IPS DF 6.9 (cell line): Measurements from ENCODE around the gene CWC22.
"Not testable (repeated sequence)": the region's sequence is repeated elsewhere in the genome, so short reads cannot be mapped to it uniquely, and the experiment has no call there.

Experiments used
- DNase-seq: peaks from one replicate; pipeline ENCODE4 v3.0.0-alpha.2; 2013; ENCODE audit warnings: low read depth, low spot score
- H3K27ac ChIP-seq: one replicate; pipeline ENCODE4 v1.5.1; 2013; ENCODE audit warnings: low read length, control low read depth
- H3K27me3 ChIP-seq: 2 replicates; pipeline ENCODE4 v1.6.1; 2013; ENCODE audit warnings: mild to moderate bottlenecking, low read length; ENCODE audit not compliant: control insufficient read depth, insufficient read depth
- H3K36me3 ChIP-seq: 2 replicates; pipeline ENCODE4 v1.6.1; 2013; ENCODE audit warnings: low read length; ENCODE audit not compliant: control insufficient read depth, insufficient read depth
- H3K4me1 ChIP-seq: 2 replicates; pipeline ENCODE4 v1.6.1; 2013; ENCODE audit warnings: low read length; ENCODE audit not compliant: control insufficient read depth, insufficient read depth
- H3K4me3 ChIP-seq: 2 replicates; pipeline ENCODE4 v1.5.1; 2013; ENCODE audit warnings: mild to moderate bottlenecking, low read length
- H3K9me3 ChIP-seq: 2 replicates; pipeline ENCODE4 v1.6.1; 2013; ENCODE audit warnings: low read length, inconsistent platforms; ENCODE audit not compliant: control insufficient read depth, insufficient read depth
- WGBS: extraction: QIAGEN DNeasy Blood & Tissue Kit; methylation state at CpG from one replicate; pipeline ENCODE4 v1.1.7; 2013; ENCODE audit warnings: mixed read lengths, missing lambda C conversion rate; ENCODE audit not compliant: insufficient read length, insufficient coverage; 5-methylcytosine and 5-hydroxymethylcytosine counted together

The CWC22 gene

GRCh38 chr2:179936141-179936540 is 71.0 kb downstream of the CWC22 start:
- Histone ChIP-seq H3K27me3 (no peaks in the 10 kb centered on the region), H3K27ac (no peak overlapping the region), H3K4me1 (no peaks in the 10 kb centered on the region), H3K36me3 (no peaks in the 10 kb centered on the region), H3K4me3 (no peak overlapping the region), H3K9me3 (no peaks in the 10 kb centered on the region)
- DNase-seq = no peak
- no CpG with 5 or more reads among the region's 1 CpG for WGBS

GRCh38 chr2:179932786-179933185 is 74.3 kb downstream of the CWC22 start:
- WGBS = no CpG with 5 or more reads among the region's 2 CpGs
- 0 out of 2 replicates have a peak, but pooled peaks cover 1% of the 10 kb centered on the region for H3K9me3 ChIP-seq

GRCh38 chr2:179931502-179931901 is 75.6 kb downstream of the CWC22 start:
- no peaks in the 10 kb centered on the region for H3K4me1 ChIP-seq
- no peak for DNase-seq
- H3K4me3 ChIP-seq = no peak overlapping the region
- H3K27ac ChIP-seq = no peak overlapping the region
- H3K27me3 ChIP-seq = no peaks in the 10 kb centered on the region
- WGBS = no CpG with 5 or more reads among the region's 3 CpGs
- 0 out of 2 replicates have a peak, but pooled peaks cover 1% of the 10 kb centered on the region for H3K9me3 ChIP-seq
- H3K36me3 ChIP-seq = no peaks in the 10 kb centered on the region

More at GRCh38 chr2:179932786-179933185, 74.3 kb downstream of the CWC22 start:
- DNase-seq = no peak
- Histone ChIP-seq H3K27ac (no peak overlapping the region), H3K27me3 (no peaks in the 10 kb centered on the region), H3K4me1 (no peaks in the 10 kb centered on the region), H3K4me3 (no peak overlapping the region), H3K36me3 (no peaks in the 10 kb centered on the region)

GRCh38 chr2:179929997-179930396 is 77.1 kb downstream of the CWC22 start:
- not testable (repeated sequence) for H3K9me3 ChIP-seq, H3K4me3 ChIP-seq, H3K27me3 ChIP-seq, H3K4me1 ChIP-seq, H3K27ac ChIP-seq, DNase-seq, H3K36me3 ChIP-seq
- WGBS = no CpG with 5 or more reads among the region's 3 CpGs

GRCh38 chr2:179927041-179927440 is 80.1 kb downstream of the CWC22 start:
- Histone ChIP-seq H3K9me3 (0 out of 2 replicates have a peak, but pooled peaks cover 1% of the 10 kb centered on the region), H3K27ac (no peak overlapping the region), H3K4me3 (no peak overlapping the region), H3K27me3 (no peaks in the 10 kb centered on the region), H3K36me3 (no peaks in the 10 kb centered on the region), H3K4me1 (no peaks in the 10 kb centered on the region)
- no CpG with 5 or more reads among the region's 1 CpG for WGBS
- DNase-seq = no peak

GRCh38 chr2:179925713-179926112 is 81.4 kb downstream of the CWC22 start:
- Histone ChIP-seq H3K9me3 (0 out of 2 replicates have a peak, but pooled peaks cover 1% of the 10 kb centered on the region), H3K4me1 (no peaks in the 10 kb centered on the region), H3K4me3 (no peak overlapping the region), H3K27me3 (no peaks in the 10 kb centered on the region), H3K36me3 (no peaks in the 10 kb centered on the region), H3K27ac (no peak overlapping the region)
- WGBS = no CpG with 5 or more reads among the region's 2 CpGs
- DNase-seq = no peak

GRCh38 chr2:179917272-179917671 is 89.8 kb downstream of the CWC22 start:
- DNase-seq = no peak
- H3K4me1 ChIP-seq = no peaks in the 10 kb centered on the region

GRCh38 chr2:179915395-179915992 is 91.6 kb downstream of the CWC22 start:
- Histone ChIP-seq H3K4me1 (no peaks in the 10 kb centered on the region), H3K27ac (no peak overlapping the region), H3K9me3 (no peaks in the 10 kb centered on the region), H3K4me3 (no peak overlapping the region), H3K27me3 (no peaks in the 10 kb centered on the region), H3K36me3 (no peaks in the 10 kb centered on the region)
- DNase-seq = no peak
- no CpG with 5 or more reads among the region's 1 CpG for WGBS

More at GRCh38 chr2:179917272-179917671, 89.8 kb downstream of the CWC22 start:
- H3K27ac ChIP-seq = no peak overlapping the region
- no peaks in the 10 kb centered on the region for H3K36me3 ChIP-seq
- H3K9me3 ChIP-seq = no peaks in the 10 kb centered on the region
- no peaks in the 10 kb centered on the region for H3K27me3 ChIP-seq
- H3K4me3 ChIP-seq = no peak overlapping the region

- Histone ChIP-seq H3K9me3 (no peaks in the 10 kb centered on the region), H3K27ac (no peak overlapping the region), H3K4me3 (no peak overlapping the region), H3K36me3 (no peaks in the 10 kb centered on the region), H3K4me1 (no peaks in the 10 kb centered on the region; the same call in 1 of the 2 replicates), H3K27me3 (no peaks in the 10 kb centered on the region)
- no CpG with 5 or more reads among the region's 4 CpGs for WGBS
- DNase-seq = no peak
These were observed 93.3 kb downstream of the CWC22 start for GRCh38 chr2:179913809-179914208.

- Histone ChIP-seq H3K36me3 (no peaks in the 10 kb centered on the region), H3K27me3 (no peaks in the 10 kb centered on the region), H3K4me3 (no peak overlapping the region), H3K27ac (no peak overlapping the region), H3K9me3 (no peaks in the 10 kb centered on the region), H3K4me1 (no peaks in the 10 kb centered on the region; the same call in 1 of the 2 replicates)
- DNase-seq = no peak
- WGBS = no CpG with 5 or more reads among the region's 3 CpGs
These were observed 95.5 kb downstream of the CWC22 start for GRCh38 chr2:179911569-179911968.

GRCh38 chr2:179910735-179911113 is 96.4 kb downstream of the CWC22 start:
- no peaks in the 10 kb centered on the region for H3K36me3 ChIP-seq
- WGBS = no CpG with 5 or more reads among the region's 3 CpGs
- no peak overlapping the region for H3K4me3 ChIP-seq
- no peaks in the 10 kb centered on the region; the same call in 1 of the 2 replicates for H3K4me1 ChIP-seq
- H3K9me3 ChIP-seq = no peaks in the 10 kb centered on the region
- no peak overlapping the region for H3K27ac ChIP-seq
- DNase-seq = no peak
- no peaks in the 10 kb centered on the region for H3K27me3 ChIP-seq
